K562 (cell line): Measurements from ENCODE around the gene TAAR5. TPM values are rescaled to one million over a fixed set of nuclear protein-coding genes. Genes with fewer than 3 reads are reported as not detected.

Experiments
- ATAC-seq: fragments of 200-7000 bp; cut with Tn5 transposase; 3 replicates; pipeline ENCODE4 v1.9.1; 2020; ENCODE audit warnings: moderate library complexity
- BruUV-seq: library from RNA; stranded (reverse); fragments of 400-500 nt; replicated peaks from 2 replicates; lab custom pipeline; 2021; lab: Mats Ljungman, UMichigan
- CTCF ChIA-PET: fragments of 300-600 bp; formaldehyde crosslinking; extraction: SDS; loops from one replicate; lab custom pipeline; 2021; ENCODE audit warnings: low intra/inter-chr PET ratio; lab: Yijun Ruan, JAX
- POLR2A ChIA-PET: fragments of 300-600, 350-650 bp; sonication (Branson Sonifier 250); formaldehyde crosslinking; extraction: SDS; loops from one replicate; lab custom pipeline; 2021; ENCODE audit warnings: antibody characterized with exemption, inconsistent platforms; lab: Yijun Ruan, JAX
- DNase-seq, 4 experiments: peaks; one replicate each; pipeline versions ENCODE4 v3.0.0 to v3.0.0-alpha.2; 2011 to 2018; ENCODE audit warnings: low spot score in 3 of 4, mixed read lengths in 3 of 4; ENCODE audit errors: extremely low read depth in 1 of 4
- FAIRE-seq: peaks from 2 replicates; lab custom pipeline; 2011; peaks lifted over from hg19 to GRCh38; lab: Jason Lieb, UNC
- H2AFZ ChIP-seq: 2 replicates; pipeline ENCODE4 v1.6.0; 2011; ENCODE audit warnings: low read depth, low read length, control low read depth, inconsistent platforms
- H3K27ac ChIP-seq: fragments of 200-600 bp; 3 replicates; pipeline ENCODE4 v1.8.0; 2011; ENCODE audit warnings: low read depth, mild to moderate bottlenecking, control low read depth, inconsistent platforms, low read length, moderate library complexity, mixed read lengths; ENCODE audit errors: extremely low read depth
- H3K27me3 ChIP-seq, 2 experiments: fragments of 300-600 bp in 1 of 2; 2 replicates in 1 of 2; 3 replicates in 1 of 2; pipeline versions ENCODE4 v1.6.0 to v1.8.0; 2011; ENCODE audit warnings: inconsistent platforms in 2 of 2, low read length in 2 of 2, mild to moderate bottlenecking in 1 of 2, mixed read lengths in 1 of 2, moderate library complexity in 1 of 2; ENCODE audit not compliant: control insufficient read depth in 2 of 2, insufficient read depth in 2 of 2
- H3K36me3 ChIP-seq: fragments of 300-600 bp; 3 replicates; pipeline ENCODE4 v1.8.0; 2011; ENCODE audit warnings: mild to moderate bottlenecking, low read length, inconsistent platforms; ENCODE audit not compliant: control insufficient read depth, insufficient read depth
- H3K4me1 ChIP-seq, 2 experiments: fragments of 200-600 bp in 1 of 2; replicated peaks in 1 of 2; 2 replicates in 1 of 2; 3 replicates in 1 of 2; pipeline versions ENCODE4 v1.5.1 to v1.8.0; 2011; ENCODE audit warnings: inconsistent platforms in 2 of 2, low read length in 2 of 2, mild to moderate bottlenecking in 1 of 2, mixed read lengths in 1 of 2, moderate library complexity in 1 of 2; ENCODE audit not compliant: control insufficient read depth in 2 of 2, insufficient read depth in 2 of 2
- H3K4me2 ChIP-seq: 2 replicates; pipeline ENCODE4 v1.6.1; 2011; ENCODE audit warnings: low read length, control low read depth, inconsistent platforms, mixed read lengths; ENCODE audit not compliant: insufficient read depth
- H3K4me3 ChIP-seq: fragments of 200-600 bp; sonication (generic), shearing (Covaris generic); 2 replicates; pipeline ENCODE4 v1.5.1; 2016; ENCODE audit warnings: control low read depth, inconsistent platforms
- H3K79me2 ChIP-seq: fragments of 200-600 bp; 3 replicates; pipeline ENCODE4 v1.8.0; 2011; ENCODE audit warnings: low read length, inconsistent platforms; ENCODE audit not compliant: control insufficient read depth, insufficient read depth
- H3K9ac ChIP-seq, 2 experiments: 2 replicates each; pipeline versions ENCODE4 v1.6.0 to v1.6.1; 2011; ENCODE audit warnings: low read depth in 2 of 2, low read length in 2 of 2, control low read depth in 1 of 2, inconsistent platforms in 1 of 2, mild to moderate bottlenecking in 1 of 2, mixed read lengths in 1 of 2; ENCODE audit not compliant: insufficient read depth in 1 of 2
- H3K9me1 ChIP-seq: one replicate; pipeline ENCODE4 v1.6.0; 2011; ENCODE audit warnings: inconsistent platforms, mild to moderate bottlenecking, low read length, moderate library complexity; ENCODE audit not compliant: control insufficient read depth, insufficient read depth
- H3K9me3 ChIP-seq: replicated peaks from 2 replicates; pipeline ENCODE4 v1.5.1; 2011; ENCODE audit warnings: low read depth, low read length, inconsistent platforms; ENCODE audit not compliant: control insufficient read depth, insufficient read depth
- H4K20me1 ChIP-seq: replicated peaks from 2 replicates; pipeline ENCODE4 v1.6.1; 2011; ENCODE audit warnings: low read length, inconsistent platforms, mixed read lengths; ENCODE audit not compliant: control insufficient read depth, insufficient read depth
- FUS ChIP-seq: fragments of 200-400 bp; formaldehyde crosslinking; optimal IDR thresholded peaks from 2 replicates; pipeline ENCODE3; 2017; ENCODE audit warnings: low read depth, low read length
- HDAC2 ChIP-seq: fragments of 450-650 bp; IDR thresholded peaks from 2 replicates; pipeline ENCODE4 v1.6.1; 2016; ENCODE audit warnings: mild to moderate bottlenecking
- KLF1 ChIP-seq: fragments of 450-650 bp; IDR thresholded peaks from 2 replicates; pipeline ENCODE4 v1.6.1; 2016; ENCODE audit warnings: missing genetic modification characterization, missing compliant biosample characterization
- LARP7 ChIP-seq: fragments of 450-650 bp; IDR thresholded peaks from 2 replicates; pipeline ENCODE4 v1.6.1; 2016
- RBM39 ChIP-seq: fragments of 200-400 bp; formaldehyde crosslinking; optimal IDR thresholded peaks from 2 replicates; pipeline ENCODE3; 2018; ENCODE audit warnings: low read depth, low read length
- RHOXF2B ChIP-seq: fragments of 250-450 bp; sonication (Bioruptor Pico); conservative IDR thresholded peaks from 2 replicates; pipeline ENCODE4 v1.5.1; 2021
- SMAD2 ChIP-seq: fragments of 150-350 bp; IDR thresholded peaks from 2 replicates; pipeline ENCODE4 v1.6.1; 2014; ENCODE audit warnings: low read depth, mild to moderate bottlenecking, low read length
- SRF ChIP-seq, 2 experiments: fragments of 250-450, 450-650 bp in 1 of 2; sonication (Bioruptor Pico) in 1 of 2; sonication (generic) in 1 of 2; formaldehyde crosslinking; IDR thresholded peaks; 2 replicates each; pipeline versions ENCODE4 v1.5.0 to v1.5.1; 2020 to 2022; ENCODE audit warnings: mild to moderate bottlenecking in 1 of 2, missing genetic modification reagents in 1 of 2
- SRSF3 ChIP-seq: fragments of 200-400 bp; formaldehyde crosslinking; IDR thresholded peaks from 2 replicates; pipeline ENCODE4 v1.6.1; 2016; ENCODE audit warnings: mild to moderate bottlenecking, low read length, moderate library complexity; ENCODE audit not compliant: insufficient read depth
- WGBS: fragments of 100-300 bp; shearing (Covaris generic); methylation state at CpG from one replicate; pipeline ENCODE4 v1.1.6; 2016; ENCODE audit warnings: low coverage, mixed read lengths; ENCODE audit not compliant: insufficient coverage; ENCODE audit errors: missing lambda C conversion rate; 5-methylcytosine and 5-hydroxymethylcytosine counted together
- in situ Hi-C: fragments of 300-500 bp; cut with MboI; formaldehyde crosslinking; loops from 4 replicates; pipeline ENCODE4 v1.15.0; 2018; ENCODE audit warnings: inconsistent platforms, mixed read lengths
- intact Hi-C: fragments of 100-400 bp; cut with micrococcal nuclease; formaldehyde crosslinking; loops from 2 replicates; pipeline ENCODE4 v1.14.2; 2022
- polyA plus RNA-seq, 8 experiments: library from polyadenylated mRNA; depleted of rRNA in 4 of 8; stranded (reverse) in 5 of 8; unstranded in 3 of 8; fragments of >200 nt; fragmentation: Nextera tagmentation in 2 of 8; fragmentation: Illumina TruSeq in 1 of 8; extraction: Ambion mirVana in 2 of 8; extraction: Trizol in 1 of 8; gene quantifications; 2 replicates each; pipeline versions ENCODE4 v1.2.1 to v1.2.3, GENCODE V29; 2011 to 2014; ENCODE audit warnings: inconsistent platforms in 1 of 8, missing spikeins in 1 of 8
- total RNA-seq, 7 experiments: library from RNA; depleted of rRNA in 6 of 7; stranded (reverse); fragments of >200 nt in 6 of 7; fragmentation: Illumina TruSeq in 2 of 7; extraction: Trizol in 2 of 7; gene quantifications; 2 replicates each; pipeline versions ENCODE4 v1.2.1 to v1.2.3, GENCODE V29; 2011 to 2021; ENCODE audit warnings: low replicate concordance in 1 of 7
- TF ChIP-seq, protein P1 (sequence below): fragments of 250-450 bp; sonication (Bioruptor Pico); IDR thresholded peaks from 2 replicates; pipeline ENCODE4 v1.5.0; 2020; ENCODE audit warnings: mild to moderate bottlenecking
- TF ChIP-seq, protein P2 (sequence below): fragments of 250-450 bp; sonication (Bioruptor Pico); IDR thresholded peaks from 2 replicates; pipeline ENCODE4 v1.4.0; 2020; ENCODE audit warnings: mild to moderate bottlenecking, moderate library complexity, borderline replicate concordance

TAAR5 gene
- total and polyA plus RNA-seq, 9 of the 15 experiments (the other 6 are each of a cell fraction or from before 2014, with no cell fraction given), result not detected

DNA sequence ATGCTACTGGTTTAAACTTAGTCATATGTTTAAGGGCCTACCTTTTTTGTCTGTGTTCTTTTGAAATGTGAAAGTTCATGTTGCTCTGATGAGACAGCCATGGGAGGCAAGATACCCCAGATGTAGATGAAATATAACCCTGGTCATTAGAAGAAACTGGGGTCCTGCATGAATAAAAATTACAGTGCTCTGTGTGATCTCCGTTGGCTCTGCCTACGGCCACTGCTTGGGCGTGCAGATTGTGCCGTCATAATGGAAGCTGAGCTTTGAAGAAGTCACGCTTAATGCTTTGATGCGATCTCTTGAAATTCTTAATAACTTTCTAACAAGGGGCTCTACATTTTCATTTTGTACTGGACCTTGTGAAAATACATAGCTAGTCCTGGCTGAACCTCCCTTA lies 34.6 kb upstream of the TAAR5 start, which contains the start of gene TAAR2:
Gene TAAR2 (minus strand): TSS at position 101 of the 400 bp plus-strand sequence. CDS start 0 bp downstream, at position 101.
- Histone ChIP-seq H3K36me3 (no peaks in the 10 kb centered on the region), H3K9me1 (no peaks in the 10 kb centered on the region), H4K20me1 (no peaks in the 10 kb centered on the region), H3K27ac (no peak within 1 kb of the TSS), H3K4me3 (no peak within 1 kb of the TSS), H3K9me3 (no peaks in the 10 kb centered on the region), H3K27me3 (no peaks in the 10 kb centered on the region), H3K4me2 (no peak within 1 kb of the TSS), H3K79me2 (no peaks in the 10 kb centered on the region), H3K4me1 (no peaks in the 10 kb centered on the region), H3K9ac (no peak within 1 kb of the TSS), H2AFZ (no peak within 1 kb of the TSS)
- intact Hi-C loops, result no loop called here
- TF ChIP-seq SRF (CRISPR knock-in tag; IDR thresholded peaks at IDR 0.05), result no peak
- no peak for TF ChIP-seq LARP7
- TF ChIP-seq SRSF3, result no peak
- TF ChIP-seq RHOXF2B, result no peak
- TF ChIP-seq HDAC2, result no peak
- POLR2A ChIA-PET, result no interaction called here
- ATAC-seq, result no peak
- no peak for FAIRE-seq
- CTCF ChIA-PET, result no interaction called here
- BruUV-seq, result no TSS peak
- no peak for DNase-seq
- in situ Hi-C loops, result no loop called here
- WGBS, result 0% methylated on average over 6 of the region's 6 CpGs

DNA sequence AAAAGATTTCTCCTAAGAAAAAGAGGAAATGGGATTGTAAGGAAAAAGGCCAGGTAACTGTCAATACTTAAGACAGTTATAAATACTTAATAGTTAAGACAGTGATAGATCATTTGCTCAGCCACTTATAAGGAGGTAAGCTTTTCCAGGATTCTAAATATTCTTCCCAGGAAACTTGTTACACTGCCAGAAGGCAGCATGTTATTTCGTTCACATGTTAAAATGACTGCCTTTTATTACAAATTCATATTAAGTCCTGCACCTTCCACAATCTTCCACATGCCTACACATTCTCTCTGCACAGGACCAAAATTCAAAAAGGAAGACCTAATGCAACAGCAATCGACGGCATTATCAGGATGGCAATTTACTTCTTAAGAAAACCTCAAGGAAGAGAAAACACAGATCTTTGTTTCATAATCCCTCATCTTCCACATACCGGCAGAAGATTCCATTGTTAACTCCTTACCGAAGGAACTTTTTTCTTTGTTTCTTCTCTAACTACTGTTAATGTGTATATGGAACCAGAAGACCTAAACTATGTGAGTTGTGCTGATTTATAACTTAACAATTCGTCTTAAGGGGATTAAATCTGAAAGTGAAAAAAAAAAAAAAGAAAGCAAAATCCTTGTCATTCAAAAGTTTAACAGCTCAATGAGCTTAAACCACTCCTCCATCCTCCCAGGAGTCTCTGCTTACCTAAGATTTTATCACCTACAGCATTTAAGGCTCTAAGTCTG lies 33.7 kb upstream of the TAAR5 start:
- FAIRE-seq (no peak), ATAC-seq (no peak), DNase-seq (no peak)
- Histone ChIP-seq H3K4me3 (no peak overlapping the region), H3K9ac (no peak overlapping the region), H3K4me2 (no peak overlapping the region), H3K36me3 (no peaks in the 10 kb centered on the region), H3K27ac (no peak overlapping the region), H3K9me1 (no peaks in the 10 kb centered on the region), H2AFZ (no peak overlapping the region), H3K27me3 (no peaks in the 10 kb centered on the region), H3K9me3 (no peaks in the 10 kb centered on the region), H3K4me1 (no peaks in the 10 kb centered on the region), H3K79me2 (no peaks in the 10 kb centered on the region), H4K20me1 (no peaks in the 10 kb centered on the region)
- POLR2A ChIA-PET, result no interaction called here
- in situ Hi-C loops (no loop called here), intact Hi-C loops (no loop called here)
- CTCF ChIA-PET, result no interaction called here
- BruUV-seq, result no TSS peak
- 1% methylated on average over 6 of the region's 6 CpGs for WGBS
- TF ChIP-seq SMAD2 (no peak), KLF1 (tag) (no peak), RBM39 (no peak), FUS (no peak)
- TF ChIP-seq, protein P1, sequence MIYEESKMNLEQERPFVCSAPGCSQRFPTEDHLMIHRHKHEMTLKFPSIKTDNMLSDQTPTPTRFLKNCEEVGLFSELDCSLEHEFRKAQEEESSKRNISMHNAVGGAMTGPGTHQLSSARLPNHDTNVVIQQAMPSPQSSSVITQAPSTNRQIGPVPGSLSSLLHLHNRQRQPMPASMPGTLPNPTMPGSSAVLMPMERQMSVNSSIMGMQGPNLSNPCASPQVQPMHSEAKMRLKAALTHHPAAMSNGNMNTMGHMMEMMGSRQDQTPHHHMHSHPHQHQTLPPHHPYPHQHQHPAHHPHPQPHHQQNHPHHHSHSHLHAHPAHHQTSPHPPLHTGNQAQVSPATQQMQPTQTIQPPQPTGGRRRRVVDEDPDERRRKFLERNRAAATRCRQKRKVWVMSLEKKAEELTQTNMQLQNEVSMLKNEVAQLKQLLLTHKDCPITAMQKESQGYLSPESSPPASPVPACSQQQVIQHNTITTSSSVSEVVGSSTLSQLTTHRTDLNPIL (CRISPR knock-in tag), result no peak
- TF ChIP-seq, protein P2, sequence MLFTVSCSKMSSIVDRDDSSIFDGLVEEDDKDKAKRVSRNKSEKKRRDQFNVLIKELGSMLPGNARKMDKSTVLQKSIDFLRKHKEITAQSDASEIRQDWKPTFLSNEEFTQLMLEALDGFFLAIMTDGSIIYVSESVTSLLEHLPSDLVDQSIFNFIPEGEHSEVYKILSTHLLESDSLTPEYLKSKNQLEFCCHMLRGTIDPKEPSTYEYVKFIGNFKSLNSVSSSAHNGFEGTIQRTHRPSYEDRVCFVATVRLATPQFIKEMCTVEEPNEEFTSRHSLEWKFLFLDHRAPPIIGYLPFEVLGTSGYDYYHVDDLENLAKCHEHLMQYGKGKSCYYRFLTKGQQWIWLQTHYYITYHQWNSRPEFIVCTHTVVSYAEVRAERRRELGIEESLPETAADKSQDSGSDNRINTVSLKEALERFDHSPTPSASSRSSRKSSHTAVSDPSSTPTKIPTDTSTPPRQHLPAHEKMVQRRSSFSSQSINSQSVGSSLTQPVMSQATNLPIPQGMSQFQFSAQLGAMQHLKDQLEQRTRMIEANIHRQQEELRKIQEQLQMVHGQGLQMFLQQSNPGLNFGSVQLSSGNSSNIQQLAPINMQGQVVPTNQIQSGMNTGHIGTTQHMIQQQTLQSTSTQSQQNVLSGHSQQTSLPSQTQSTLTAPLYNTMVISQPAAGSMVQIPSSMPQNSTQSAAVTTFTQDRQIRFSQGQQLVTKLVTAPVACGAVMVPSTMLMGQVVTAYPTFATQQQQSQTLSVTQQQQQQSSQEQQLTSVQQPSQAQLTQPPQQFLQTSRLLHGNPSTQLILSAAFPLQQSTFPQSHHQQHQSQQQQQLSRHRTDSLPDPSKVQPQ (CRISPR knock-in tag), result no peak
